ENCODE measurements around the gene ECSCR. TPM values are rescaled to one million over a fixed set of nuclear protein-coding genes. Genes with fewer than 3 reads are reported as not detected.

ECSCR gene, protein sequence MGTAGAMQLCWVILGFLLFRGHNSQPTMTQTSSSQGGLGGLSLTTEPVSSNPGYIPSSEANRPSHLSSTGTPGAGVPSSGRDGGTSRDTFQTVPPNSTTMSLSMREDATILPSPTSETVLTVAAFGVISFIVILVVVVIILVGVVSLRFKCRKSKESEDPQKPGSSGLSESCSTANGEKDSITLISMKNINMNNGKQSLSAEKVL
- 0.29 TPM in 1 of 5 replicates, not detected in the others for total RNA-seq (2022; extraction: Qiagen RNA extraction; ENCODE audit: low read depth)

DNA sequence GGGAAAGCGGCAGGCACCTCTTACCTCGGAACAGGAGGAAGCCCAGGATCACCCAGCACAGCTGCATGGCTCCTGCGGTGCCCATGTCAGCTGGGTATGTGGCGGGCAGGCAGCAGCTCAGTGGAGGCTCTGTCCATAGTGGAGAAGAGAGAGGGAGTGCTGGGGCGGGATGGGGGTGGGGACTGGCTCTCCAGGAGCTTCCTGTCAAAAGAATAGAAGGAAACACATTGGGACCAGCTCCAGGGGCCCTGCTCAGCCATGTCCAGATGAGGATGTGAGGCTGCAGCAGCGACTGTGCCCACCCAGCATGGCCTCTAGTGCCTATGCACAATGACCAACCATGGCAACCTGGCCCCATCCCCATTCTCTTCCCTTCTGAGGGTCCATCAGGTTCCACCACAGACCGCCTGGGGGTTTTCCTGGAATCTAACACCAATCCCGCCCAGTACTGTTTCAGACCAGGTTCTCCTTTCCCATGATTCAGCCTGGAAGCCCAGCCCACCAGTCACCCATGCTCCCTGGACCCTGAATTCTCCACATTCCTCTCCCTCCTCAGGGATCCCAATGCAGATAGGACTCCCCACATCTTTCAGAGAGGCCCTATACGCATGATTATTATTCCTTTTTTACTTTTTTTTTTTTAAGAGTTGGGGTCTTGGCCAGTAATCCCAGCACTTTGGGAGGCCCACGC is at the start of gene ECSCR:
ECSCR (minus strand) TSS at position 158 of the 691 bp plus-strand sequence; CDS start at position 85, 73 bp downstream.

GRCh38 chr5:139482050-139482889 is 19.7 kb upstream of the ECSCR start, which contains the start of gene STING1:
STING1 (minus strand) TSS chr5:139482758; CDS start chr5:139481704, 1,054 bp downstream.

GRCh38 chr5:139470821-139471300 is 8.3 kb upstream of the ECSCR start, which contains the start of gene SMIM33:
SMIM33 (plus strand) TSS chr5:139471004; CDS start chr5:139471122, 118 bp downstream.

GRCh38 chr5:139439013-139439903 is 23.3 kb downstream of the ECSCR start, which contains the start of gene DNAJC18:
DNAJC18 (minus strand) TSS chr5:139439525; CDS start chr5:139439445, 80 bp downstream.

GRCh38 chr5:139403787-139404483 is 58.6 kb downstream of the ECSCR start, which contains the start of gene SPATA24:
SPATA24 (minus strand) TSS chr5:139404089; CDS start chr5:139404060, 29 bp downstream.

Other genes with a start within 250 kb of the ECSCR start
- 145 to 215 TPM (median 178 TPM) in 5 replicates for gene MATR3, start 169.0 kb downstream of the ECSCR start, total RNA-seq (2022; extraction: Qiagen RNA extraction; ENCODE audit: low read depth)
- 81.2 to 92.6 TPM (median 82.0 TPM) in 5 replicates for gene PAIP2, start 120.9 kb downstream of the ECSCR start, total RNA-seq (2022; extraction: Qiagen RNA extraction; ENCODE audit: low read depth)
- gene SLC23A1, start 79.4 kb downstream of the ECSCR start, total RNA-seq (2022; extraction: Qiagen RNA extraction; ENCODE audit: low read depth), result 1.3 to 1.9 TPM (median 1.4 TPM) in 5 replicates
- 0.10 TPM in 1 of 5 replicates, not detected in the others for gene MZB1, start 72.8 kb downstream of the ECSCR start, total RNA-seq (2022; extraction: Qiagen RNA extraction; ENCODE audit: low read depth)
- 0.17 to 0.31 TPM (median 0.25 TPM) in 5 replicates for gene PROB1, start 67.6 kb downstream of the ECSCR start, total RNA-seq (2022; extraction: Qiagen RNA extraction; ENCODE audit: low read depth)
- 4.7 to 7.3 TPM (median 5.2 TPM) in 5 replicates for gene SPATA24, start 58.7 kb downstream of the ECSCR start, total RNA-seq (2022; extraction: Qiagen RNA extraction; ENCODE audit: low read depth)
- gene DNAJC18, start 23.2 kb downstream of the ECSCR start, total RNA-seq (2022; extraction: Qiagen RNA extraction; ENCODE audit: low read depth), result 4.6 to 10.3 TPM (median 7.0 TPM) in 5 replicates
- not detected in 5 replicates for gene SMIM33, start 8.3 kb upstream of the ECSCR start, total RNA-seq (2022; extraction: Qiagen RNA extraction; ENCODE audit: low read depth)
- gene STING1, start 20.0 kb upstream of the ECSCR start, total RNA-seq (2022; extraction: Qiagen RNA extraction; ENCODE audit: low read depth), result 1.1 to 1.6 TPM (median 1.2 TPM) in 5 replicates
- gene UBE2D2, start 98.6 kb upstream of the ECSCR start, total RNA-seq (2022; extraction: Qiagen RNA extraction; ENCODE audit: low read depth), result 105 to 180 TPM (median 173 TPM) in 5 replicates
- gene CXXC5, start 185.6 kb upstream of the ECSCR start, total RNA-seq (2022; extraction: Qiagen RNA extraction; ENCODE audit: low read depth), result 18.1 to 23.1 TPM (median 22.8 TPM) in 5 replicates